Measurements from ENCODE around the gene EP300. TPM values are rescaled to one million over a fixed set of nuclear protein-coding genes. Genes with fewer than 3 reads are reported as not detected.
A peak's percentile ranks its signal among the peaks of the same experiment; 100 is the strongest.
"Not testable (repeated sequence)": the region's sequence is repeated elsewhere in the genome, so short reads cannot be mapped to it uniquely, and the experiment has no call there.

Gene EP300
- total RNA-seq (100 to 1,000 TPM; 168 to 174 TPM), total RNA-seq (123 to 194 reads per million in 2 donors)

DNA sequence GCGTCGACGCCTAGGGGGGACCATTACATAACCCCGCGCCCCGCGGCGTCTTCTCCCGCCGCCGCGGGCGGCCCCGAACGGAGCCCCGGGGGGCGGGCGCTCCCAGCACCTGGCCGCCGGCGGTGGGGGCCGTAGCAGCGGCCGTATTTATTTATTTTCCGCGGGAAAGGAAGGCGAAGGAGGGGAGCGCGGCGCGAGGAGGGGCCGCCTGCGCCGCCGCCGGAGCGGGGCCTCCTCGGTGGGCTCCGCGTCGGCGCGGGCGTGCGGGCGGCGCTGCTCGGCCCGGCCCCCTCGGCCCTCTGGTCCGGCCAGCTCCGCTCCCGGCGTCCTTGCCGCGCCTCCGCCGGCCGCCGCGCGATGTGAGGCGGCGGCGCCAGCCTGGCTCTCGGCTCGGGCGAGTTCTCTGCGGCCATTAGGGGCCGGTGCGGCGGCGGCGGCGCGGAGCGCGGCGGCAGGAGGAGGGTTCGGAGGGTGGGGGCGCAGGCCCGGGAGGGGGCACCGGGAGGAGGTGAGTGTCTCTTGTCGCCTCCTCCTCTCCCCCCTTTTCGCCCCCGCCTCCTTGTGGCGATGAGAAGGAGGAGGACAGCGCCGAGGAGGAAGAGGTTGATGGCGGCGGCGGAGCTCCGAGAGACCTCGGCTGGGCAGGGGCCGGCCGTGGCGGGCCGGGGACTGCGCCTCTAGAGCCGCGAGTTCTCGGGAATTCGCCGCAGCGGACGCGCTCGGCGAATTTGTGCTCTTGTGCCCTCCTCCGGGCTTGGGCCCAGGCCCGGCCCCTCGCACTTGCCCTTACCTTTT is at the start of gene EP300:
EP300 (plus strand) TSS at position 570 of the 795 bp plus-strand sequence. CDS start 413 bp downstream, outside the sequence.
- H3K36me3 Mint-ChIP-seq (ENCODE audit: low read depth): peaks cover 7% of the 10 kb centered on the region
- peak; percentile 60 for ATAC-seq
- no peaks in the 10 kb centered on the region for H3K27me3 Mint-ChIP-seq
- no peaks in the 10 kb centered on the region for H3K9me3 ChIP-seq (ENCODE audit: control insufficient read depth, low read length, poor library complexity, severe bottlenecking)
- H3K4me1 Mint-ChIP-seq: peaks cover 33% of the 10 kb centered on the region
- H3K27ac Mint-ChIP-seq: peak within 1 kb of the TSS; percentile 99
- DNase-seq: peak; percentile 83
- H3K4me3 Mint-ChIP-seq: peak within 1 kb of the TSS; percentile 99

DNA sequence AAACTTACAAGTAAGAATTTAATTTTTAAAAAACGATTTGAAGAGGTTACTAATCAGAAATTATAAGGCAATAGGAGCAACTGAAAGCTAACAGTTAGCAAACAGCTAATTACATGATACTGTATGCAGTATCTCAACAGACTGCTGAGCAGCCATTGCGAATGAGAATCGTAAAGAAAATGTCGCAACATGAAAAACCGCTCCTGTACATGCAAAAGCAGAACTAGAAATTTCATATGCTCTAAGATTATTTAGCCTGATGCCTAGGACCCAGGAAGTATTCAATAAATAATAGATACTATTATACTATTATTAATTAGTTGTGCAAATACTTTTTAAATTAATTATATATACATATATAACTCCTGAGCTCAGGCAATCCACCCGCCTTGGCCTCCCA is 48.7 kb upstream of the EP300 start:
- ATAC-seq (no peak), DNase-seq (no peak)
- no peaks in the 10 kb centered on the region for H3K4me1 Mint-ChIP-seq
- H3K9me3 ChIP-seq (ENCODE audit: control insufficient read depth, low read length, poor library complexity, severe bottlenecking): no peaks in the 10 kb centered on the region
- no peak overlapping the region for H3K4me3 Mint-ChIP-seq
- no peaks in the 10 kb centered on the region for H3K36me3 Mint-ChIP-seq (ENCODE audit: low read depth)
- H3K27ac Mint-ChIP-seq: no peak overlapping the region
- no peaks in the 10 kb centered on the region for H3K27me3 Mint-ChIP-seq

DNA sequence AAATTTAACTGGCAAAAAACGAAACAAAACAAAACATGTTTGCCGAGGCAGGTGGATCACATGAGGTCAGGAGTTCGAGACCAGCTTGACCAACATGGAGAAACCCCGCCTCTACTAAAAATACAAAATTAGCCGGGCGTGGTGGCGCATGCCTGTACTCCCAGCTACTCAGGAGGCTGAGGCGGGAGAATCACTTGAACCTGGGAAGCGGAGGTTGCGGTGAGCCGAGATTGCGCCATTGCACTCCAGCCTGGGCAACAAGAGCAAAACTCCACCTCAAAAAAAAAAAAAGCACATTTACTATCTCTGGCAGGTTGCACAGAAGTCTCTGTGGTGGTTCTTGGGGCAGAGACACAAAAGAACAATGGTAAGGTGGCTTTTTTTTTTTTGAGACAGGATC is 46.8 kb upstream of the EP300 start:
- not testable (repeated sequence) for H3K27ac Mint-ChIP-seq; H3K4me3 Mint-ChIP-seq; H3K4me1 Mint-ChIP-seq; H3K27me3 Mint-ChIP-seq; DNase-seq; ATAC-seq; H3K9me3 ChIP-seq (ENCODE audit: control insufficient read depth, low read length, poor library complexity, severe bottlenecking); H3K36me3 Mint-ChIP-seq (ENCODE audit: low read depth)

DNA sequence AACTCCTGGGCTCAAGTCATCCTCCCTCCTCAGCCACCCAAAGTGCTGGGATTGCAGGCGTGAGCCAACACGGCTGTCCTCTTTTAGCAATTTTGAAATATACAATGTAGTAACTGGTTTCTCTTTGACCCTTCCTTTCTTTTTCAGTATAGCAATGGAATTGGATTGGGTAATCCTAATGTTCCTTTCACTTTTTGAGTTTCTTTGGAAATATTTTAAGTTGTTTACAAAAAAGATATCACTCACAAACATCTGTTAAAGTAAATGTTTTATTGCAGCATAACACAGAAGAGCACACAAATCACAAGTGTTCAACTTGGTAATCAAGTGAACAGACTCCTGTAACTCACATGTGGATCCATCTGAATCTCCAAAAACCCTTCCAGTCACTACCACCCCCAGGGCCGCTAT is 44.6 kb upstream of the EP300 start:
- peak overlapping the region; percentile 14 for H3K27ac Mint-ChIP-seq
- H3K9me3 ChIP-seq (ENCODE audit: control insufficient read depth, low read length, poor library complexity, severe bottlenecking): no peaks in the 10 kb centered on the region
- DNase-seq (no peak), ATAC-seq (no peak)
- H3K27me3 Mint-ChIP-seq: no peaks in the 10 kb centered on the region
- H3K36me3 Mint-ChIP-seq (ENCODE audit: low read depth): no peaks in the 10 kb centered on the region
- H3K4me1 Mint-ChIP-seq: no peaks in the 10 kb centered on the region
- H3K4me3 Mint-ChIP-seq: no peak overlapping the region

DNA sequence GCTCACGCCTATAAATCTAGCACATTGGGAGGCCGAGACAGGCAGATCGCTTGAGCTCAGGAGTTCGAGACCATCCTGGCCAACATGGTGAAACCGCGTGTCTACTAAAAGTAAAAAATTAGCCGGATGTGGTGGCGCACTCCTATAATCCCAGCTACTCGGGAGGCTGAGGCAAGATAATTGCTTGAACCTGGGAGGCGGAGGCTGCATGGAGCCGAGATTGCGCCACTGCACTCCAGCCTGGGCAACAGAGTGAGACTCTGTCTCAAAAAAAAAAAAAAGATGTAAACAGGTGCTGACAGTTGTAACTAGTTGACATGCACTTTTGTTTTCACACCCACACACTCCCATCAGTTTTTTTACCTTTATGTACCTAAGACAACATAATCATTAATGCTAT is 44.0 kb upstream of the EP300 start:
- not testable (repeated sequence) for H3K27me3 Mint-ChIP-seq; H3K4me1 Mint-ChIP-seq; H3K27ac Mint-ChIP-seq; H3K9me3 ChIP-seq (ENCODE audit: control insufficient read depth, low read length, poor library complexity, severe bottlenecking); DNase-seq; H3K4me3 Mint-ChIP-seq; H3K36me3 Mint-ChIP-seq (ENCODE audit: low read depth); ATAC-seq

DNA sequence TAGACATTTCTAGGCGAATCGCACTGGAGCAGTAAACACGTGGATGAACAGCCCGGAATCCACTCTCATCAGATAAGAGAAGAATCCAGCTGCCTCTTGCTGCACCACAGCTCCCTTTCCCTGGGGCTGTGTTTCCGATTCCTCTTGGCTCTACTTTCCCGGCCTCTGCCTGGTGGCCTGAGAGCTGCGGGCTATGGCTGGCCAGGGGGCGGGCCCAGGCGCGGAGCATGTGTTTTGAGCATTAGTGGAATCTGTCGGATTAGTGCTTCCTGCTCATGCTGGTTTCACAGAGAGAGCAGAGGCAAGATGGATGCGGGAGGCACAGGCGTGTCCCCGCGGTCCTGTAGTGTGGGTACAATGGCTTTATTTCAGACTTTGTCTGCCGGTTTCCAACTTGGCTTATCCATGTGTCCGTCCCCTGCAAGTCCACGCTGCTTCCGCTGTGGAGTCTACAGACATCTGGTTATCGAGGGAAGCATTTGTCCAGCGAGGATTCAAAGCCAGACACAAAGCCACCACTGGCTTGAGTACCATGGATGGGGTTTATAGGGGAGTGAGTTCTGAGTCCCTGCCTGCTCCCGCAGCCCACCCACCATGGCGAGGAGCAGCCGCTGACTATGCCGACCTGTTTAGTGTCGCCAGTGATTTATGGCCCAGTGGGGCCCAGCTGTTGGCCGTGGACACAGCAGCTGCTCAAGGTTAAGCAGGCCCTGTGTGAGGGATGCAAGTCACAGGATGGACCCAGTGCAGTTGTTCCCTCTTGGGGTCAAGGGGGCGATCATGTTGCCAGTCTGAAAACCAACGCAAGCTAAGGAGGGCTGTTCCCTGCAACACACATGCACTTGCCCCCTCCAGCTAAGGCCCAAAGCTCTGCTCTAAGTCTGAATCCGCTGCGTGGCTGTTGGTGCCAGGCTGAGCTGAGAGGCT is 43.3 kb upstream of the EP300 start:
- no peaks in the 10 kb centered on the region for H3K27me3 Mint-ChIP-seq
- no peaks in the 10 kb centered on the region for H3K36me3 Mint-ChIP-seq (ENCODE audit: low read depth)
- no peak overlapping the region for H3K4me3 Mint-ChIP-seq
- ATAC-seq (no peak), DNase-seq (no peak)
- H3K4me1 Mint-ChIP-seq: peaks cover 2% of the 10 kb centered on the region
- no peaks in the 10 kb centered on the region for H3K9me3 ChIP-seq (ENCODE audit: control insufficient read depth, low read length, poor library complexity, severe bottlenecking)
- H3K27ac Mint-ChIP-seq: no peak overlapping the region

DNA sequence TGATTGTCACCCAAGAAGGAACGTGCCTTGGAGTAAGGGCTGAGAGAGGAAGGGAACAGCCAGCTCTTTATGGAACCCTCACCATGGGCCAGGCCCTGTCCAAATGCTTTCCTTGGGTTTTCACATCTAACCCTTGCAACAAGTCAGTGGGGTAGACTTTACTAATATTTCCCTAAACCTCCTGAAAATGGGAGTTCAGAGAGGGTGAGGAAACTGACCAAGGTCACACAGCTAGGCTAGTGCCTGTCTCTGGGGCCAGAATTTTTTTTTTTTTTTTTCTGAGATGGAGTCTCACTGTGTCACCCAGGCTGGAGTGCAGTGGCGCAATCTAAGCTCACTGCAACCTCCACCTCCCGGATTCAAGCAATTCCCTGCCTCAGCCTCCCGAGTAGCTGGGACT is 42.6 kb upstream of the EP300 start:
- ATAC-seq: not testable (repeated sequence)

DNA sequence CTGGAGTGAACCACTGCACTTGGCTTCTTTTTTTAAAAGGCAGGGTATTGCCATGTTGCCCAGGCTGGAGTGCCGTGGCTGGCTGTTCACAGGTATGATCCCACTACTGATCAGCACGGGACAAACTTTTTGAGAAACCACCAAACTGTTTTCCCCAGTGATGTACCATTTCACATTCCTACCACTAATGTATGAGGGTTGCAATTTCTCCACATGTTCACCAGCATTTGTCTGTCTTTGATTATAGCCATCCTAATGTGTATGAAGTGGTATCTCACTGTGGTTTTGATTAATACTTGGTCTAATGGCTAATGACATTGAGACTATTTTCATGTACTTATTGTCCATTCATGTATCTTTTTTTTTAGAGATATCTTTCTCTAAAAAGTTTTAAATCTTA is 41.5 kb upstream of the EP300 start:
- no peak overlapping the region for H3K4me3 Mint-ChIP-seq
- H3K9me3 ChIP-seq (ENCODE audit: control insufficient read depth, low read length, poor library complexity, severe bottlenecking): no peaks in the 10 kb centered on the region
- DNase-seq (no peak), ATAC-seq (no peak)
- H3K27me3 Mint-ChIP-seq: no peaks in the 10 kb centered on the region
- H3K36me3 Mint-ChIP-seq (ENCODE audit: low read depth): no peaks in the 10 kb centered on the region
- H3K4me1 Mint-ChIP-seq: peaks cover 4% of the 10 kb centered on the region
- no peak overlapping the region for H3K27ac Mint-ChIP-seq

More for the DNA sequence above, 42.6 kb upstream of the EP300 start:
- H3K4me3 Mint-ChIP-seq; H3K27ac Mint-ChIP-seq; H3K9me3 ChIP-seq (ENCODE audit: control insufficient read depth, low read length, poor library complexity, severe bottlenecking); H3K27me3 Mint-ChIP-seq; H3K36me3 Mint-ChIP-seq (ENCODE audit: low read depth); H3K4me1 Mint-ChIP-seq; DNase-seq: not testable (repeated sequence)

DNA sequence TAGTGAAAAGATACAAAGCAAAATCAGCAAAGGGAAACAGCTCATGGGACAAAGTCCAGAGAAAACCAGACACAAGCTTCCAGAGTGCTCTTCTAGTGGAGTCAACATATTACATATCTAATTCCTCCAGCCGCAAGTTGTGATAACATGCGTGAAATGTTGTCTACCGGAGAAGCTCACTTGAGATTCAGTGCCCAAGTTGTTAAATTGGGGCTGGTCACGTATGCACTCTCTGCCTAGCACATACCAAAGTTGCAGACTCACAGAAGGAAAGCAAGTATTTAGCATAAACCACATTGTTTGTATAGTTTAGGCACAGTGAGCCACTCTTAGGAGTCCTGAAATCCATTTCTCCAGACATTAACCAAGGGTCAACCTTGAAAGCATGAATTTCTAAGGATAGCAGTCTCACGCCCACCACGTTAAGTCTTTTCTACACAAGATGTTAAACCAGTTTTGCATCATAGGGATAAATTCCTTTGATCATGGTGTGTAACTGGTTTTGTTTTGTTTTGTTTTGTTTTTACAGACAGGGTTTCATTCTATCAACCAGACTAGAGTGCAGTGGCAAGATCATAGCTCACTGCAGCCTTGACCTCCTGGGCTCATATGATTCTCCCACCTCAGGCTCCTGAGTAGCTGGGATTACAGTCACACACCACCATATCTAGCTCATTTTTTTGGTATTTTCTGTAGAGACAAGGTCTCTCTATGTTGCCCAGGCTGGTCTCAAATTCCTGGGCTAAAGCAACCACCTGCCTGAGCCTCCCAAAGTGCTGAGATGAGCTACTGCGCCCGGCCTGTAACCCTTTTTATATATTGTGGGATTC is 39.5 kb upstream of the EP300 start:
- H3K9me3 ChIP-seq (ENCODE audit: control insufficient read depth, low read length, poor library complexity, severe bottlenecking): no peaks in the 10 kb centered on the region
- DNase-seq (no peak), ATAC-seq (no peak)
- no peak overlapping the region for H3K27ac Mint-ChIP-seq
- H3K4me1 Mint-ChIP-seq: peaks cover 4% of the 10 kb centered on the region
- no peak overlapping the region for H3K4me3 Mint-ChIP-seq
- no peaks in the 10 kb centered on the region for H3K36me3 Mint-ChIP-seq (ENCODE audit: low read depth)
- no peaks in the 10 kb centered on the region for H3K27me3 Mint-ChIP-seq

DNA sequence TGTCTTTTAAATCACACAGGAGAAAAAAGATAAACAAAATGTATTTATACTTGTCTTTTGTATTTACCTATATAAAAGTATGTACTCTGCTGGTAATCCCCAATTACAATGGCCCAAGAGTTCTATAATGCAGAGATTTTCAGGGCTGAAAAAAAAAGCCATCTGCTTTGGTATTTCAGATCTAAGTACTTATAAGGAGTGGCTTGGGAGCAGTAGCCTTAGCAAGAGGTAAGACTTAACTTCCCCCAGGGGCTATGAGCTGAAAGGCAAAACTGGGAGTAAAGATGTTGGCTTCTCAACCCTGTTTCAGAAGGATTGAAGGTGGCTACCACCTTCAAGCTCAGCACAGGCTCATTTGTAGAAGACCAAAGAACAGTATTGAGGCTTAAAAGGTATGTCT is 35.3 kb upstream of the EP300 start:
- Mint-ChIP-seq H3K36me3 (ENCODE audit: low read depth) (no peaks in the 10 kb centered on the region), H3K27me3 (no peaks in the 10 kb centered on the region), H3K27ac (no peak overlapping the region), H3K4me1 (peaks cover 4% of the 10 kb centered on the region), H3K4me3 (no peak overlapping the region)
- no peak for DNase-seq
- H3K9me3 ChIP-seq (ENCODE audit: control insufficient read depth, low read length, poor library complexity, severe bottlenecking): no peaks in the 10 kb centered on the region
- no peak for ATAC-seq

DNA sequence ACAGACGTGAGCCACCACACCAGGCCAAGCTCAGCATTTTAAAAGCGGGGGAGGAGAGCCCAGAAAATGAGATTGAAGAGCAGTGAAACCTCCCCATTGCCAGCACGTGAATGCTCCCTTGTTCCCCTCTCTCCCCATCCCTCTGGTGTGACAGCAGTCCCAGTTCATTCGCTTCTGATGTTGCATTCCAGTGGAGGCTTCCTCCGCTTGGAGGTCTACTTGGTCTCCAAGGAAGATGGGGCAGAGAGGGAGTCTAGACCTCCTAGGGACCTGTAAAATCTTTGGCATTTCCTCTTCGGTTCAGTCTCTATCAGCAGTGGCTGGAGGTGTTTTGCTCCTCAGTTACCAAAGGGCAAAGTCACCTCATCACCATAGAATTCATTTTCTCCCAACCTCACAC is 30.2 kb upstream of the EP300 start:
- Mint-ChIP-seq H3K36me3 (ENCODE audit: low read depth) (no peaks in the 10 kb centered on the region), H3K4me3 (no peak overlapping the region), H3K4me1 (no peaks in the 10 kb centered on the region), H3K27ac (no peak overlapping the region), H3K27me3 (no peaks in the 10 kb centered on the region)
- DNase-seq: no peak
- no peak for ATAC-seq
- no peaks in the 10 kb centered on the region for H3K9me3 ChIP-seq (ENCODE audit: control insufficient read depth, low read length, poor library complexity, severe bottlenecking)

DNA sequence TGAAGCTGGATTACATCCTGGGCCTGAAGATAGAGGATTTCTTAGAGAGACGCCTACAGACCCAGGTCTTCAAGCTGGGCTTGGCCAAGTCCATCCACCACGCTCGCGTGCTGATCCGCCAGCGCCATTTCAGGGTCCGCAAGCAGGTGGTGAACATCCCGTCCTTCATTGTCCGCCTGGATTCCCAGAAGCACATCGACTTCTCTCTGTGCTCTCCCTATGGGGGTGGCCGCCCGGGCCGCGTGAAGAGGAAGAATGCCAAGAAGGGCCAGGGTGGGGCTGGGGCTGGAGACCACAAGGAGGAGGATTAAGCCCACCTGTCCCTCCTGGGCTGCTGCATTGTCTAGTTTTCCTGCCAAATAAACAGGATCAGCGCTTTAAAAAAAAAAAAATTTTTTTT is 28.1 kb upstream of the EP300 start:
- H3K27ac Mint-ChIP-seq; H3K4me1 Mint-ChIP-seq; H3K9me3 ChIP-seq (ENCODE audit: control insufficient read depth, low read length, poor library complexity, severe bottlenecking); H3K4me3 Mint-ChIP-seq; DNase-seq; ATAC-seq; H3K36me3 Mint-ChIP-seq (ENCODE audit: low read depth); H3K27me3 Mint-ChIP-seq: not testable (repeated sequence)

DNA sequence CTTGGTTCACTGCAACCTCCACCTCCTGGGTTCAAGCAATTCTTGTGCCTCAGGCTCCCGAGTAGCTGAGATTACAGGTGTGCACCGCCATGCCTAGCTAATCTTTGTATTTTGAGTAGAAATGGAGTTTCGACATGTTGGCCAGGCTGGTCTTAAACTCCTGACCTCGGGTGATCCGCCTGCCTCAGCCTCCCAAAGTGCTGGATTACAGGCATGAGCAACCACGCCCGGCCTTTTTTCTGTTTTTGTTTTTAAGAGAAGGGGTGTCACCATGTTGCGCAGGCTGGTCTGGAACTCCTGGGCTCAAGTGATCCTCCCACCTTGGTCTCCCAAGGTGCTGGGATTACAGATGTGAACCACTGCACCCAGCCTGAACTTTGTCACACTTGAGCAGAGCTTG is 26.1 kb upstream of the EP300 start:
- not testable (repeated sequence) for H3K27me3 Mint-ChIP-seq; ATAC-seq; H3K36me3 Mint-ChIP-seq (ENCODE audit: low read depth); H3K9me3 ChIP-seq (ENCODE audit: control insufficient read depth, low read length, poor library complexity, severe bottlenecking); H3K4me3 Mint-ChIP-seq; DNase-seq; H3K27ac Mint-ChIP-seq; H3K4me1 Mint-ChIP-seq

Data from T-helper 17 cell (primary cell).